HFF-Myc (cell line): ENCODE results near the gene SCRN1.
"Not testable (repeated sequence)": the region's sequence is repeated elsewhere in the genome, so short reads cannot be mapped to it uniquely, and the experiment has no call there.

Experiments
- DNase-seq: peaks from one replicate; pipeline ENCODE4 v3.0.0-alpha.2; 2011; ENCODE audit warnings: low read depth; ENCODE audit errors: extremely low read depth
- H3K4me3 ChIP-seq: replicated peaks from 2 replicates; pipeline ENCODE4 v1.5.1; 2011; ENCODE audit warnings: low read depth, mild to moderate bottlenecking, control low read depth, low read length
- CTCF ChIP-seq: IDR thresholded peaks from 2 replicates; pipeline ENCODE4 v1.5.1; 2012; ENCODE audit warnings: mild to moderate bottlenecking, low read depth, low read length, control low read depth; ENCODE audit errors: missing control alignments

SCRN1 gene

GRCh38 chr7:29971566-29972314 lies 17.9 kb downstream of the SCRN1 start:
- no peak for DNase-seq
- TF ChIP-seq CTCF: no peak
- no peak overlapping the region for H3K4me3 ChIP-seq

- no peak overlapping the region for H3K4me3 ChIP-seq
- no peak for DNase-seq
- TF ChIP-seq CTCF: no peak
Measured at GRCh38 chr7:29970158-29970557, 19.4 kb downstream of the SCRN1 start.

- no peak overlapping the region for H3K4me3 ChIP-seq
- TF ChIP-seq CTCF: no peak
- no peak for DNase-seq
Measured at GRCh38 chr7:29969738-29970137, 19.9 kb downstream of the SCRN1 start.

GRCh38 chr7:29968683-29969395 lies 20.8 kb downstream of the SCRN1 start:
- no peak for TF ChIP-seq CTCF
- no peak for DNase-seq
- no peak overlapping the region for H3K4me3 ChIP-seq

GRCh38 chr7:29965030-29965429 lies 24.6 kb downstream of the SCRN1 start:
- TF ChIP-seq CTCF: no peak
- DNase-seq: no peak
- no peak overlapping the region for H3K4me3 ChIP-seq

GRCh38 chr7:29962035-29962434 lies 27.6 kb downstream of the SCRN1 start:
- DNase-seq: no peak
- H3K4me3 ChIP-seq: no peak overlapping the region
- no peak for TF ChIP-seq CTCF

GRCh38 chr7:29961611-29962010 lies 28.0 kb downstream of the SCRN1 start:
- DNase-seq, H3K4me3 ChIP-seq: not testable (repeated sequence)
